CD4-positive, alpha-beta T cell treated with Interleukin-4 for 4 hours (primary cell): ENCODE data around the gene LRRC4B.
A peak's percentile ranks its signal among the peaks of the same experiment; 100 is the strongest.
"Not testable (repeated sequence)": the region's sequence is repeated elsewhere in the genome, so short reads cannot be mapped to it uniquely, and the experiment has no call there.

ENCODE experiments used
- DNase-seq: peaks from one replicate; pipeline ENCODE4 v3.0.0-alpha.2; 2020

Gene LRRC4B

GRCh38 chr19:50551715-50552187, 16.5 kb downstream of the LRRC4B start:
- DNase-seq, result no peak

GRCh38 chr19:50551034-50551714, 17.1 kb downstream of the LRRC4B start:
- no peak for DNase-seq

GRCh38 chr19:50550594-50550966, 17.7 kb downstream of the LRRC4B start:
- DNase-seq, result no peak

GRCh38 chr19:50549927-50550593, 18.2 kb downstream of the LRRC4B start:
- no peak for DNase-seq

GRCh38 chr19:50549059-50549926, 18.9 kb downstream of the LRRC4B start:
- no peak for DNase-seq

GRCh38 chr19:50548191-50549058, 19.8 kb downstream of the LRRC4B start:
- no peak for DNase-seq

- no peak for DNase-seq
Observed at GRCh38 chr19:50547385-50548190, 20.6 kb downstream of the LRRC4B start.

- no peak for DNase-seq
Observed at GRCh38 chr19:50546527-50547221, 21.6 kb downstream of the LRRC4B start.

- no peak for DNase-seq
Observed at GRCh38 chr19:50542943-50543342, 25.3 kb downstream of the LRRC4B start.

- DNase-seq, result peak; percentile 38
Observed at GRCh38 chr19:50537769-50538230, 30.4 kb downstream of the LRRC4B start.

- DNase-seq, result no peak
Observed at GRCh38 chr19:50537306-50537685, 30.9 kb downstream of the LRRC4B start.

- no peak for DNase-seq
Observed at GRCh38 chr19:50536662-50537305, 31.5 kb downstream of the LRRC4B start.

- no peak for DNase-seq
Observed at GRCh38 chr19:50535672-50536187, 32.5 kb downstream of the LRRC4B start.

- DNase-seq, result no peak
Observed at GRCh38 chr19:50534478-50534877, 33.8 kb downstream of the LRRC4B start.

- DNase-seq, result no peak
Observed at GRCh38 chr19:50532952-50533351, 35.3 kb downstream of the LRRC4B start.

GRCh38 chr19:50531171-50531612, 37.0 kb downstream of the LRRC4B start:
- no peak for DNase-seq

GRCh38 chr19:50528052-50528451, 40.2 kb downstream of the LRRC4B start:
- DNase-seq, result not testable (repeated sequence)

GRCh38 chr19:50522881-50523280, 45.4 kb downstream of the LRRC4B start:
- DNase-seq, result no peak

- DNase-seq, result no peak
Observed at GRCh38 chr19:50520822-50521465, 47.3 kb downstream of the LRRC4B start.
